ENCODE data around the gene ZBTB26.

- TF ChIP-seq CTCF (IDR thresholded peaks at IDR 0.05) (no peak), POLR2AphosphoS5 (IDR thresholded peaks at IDR 0.05) (no peak)
Measured at GRCh38 chr9:122936883-122937282, 5.6 kb upstream of the ZBTB26 start.

Measured in suprapubic skin (tissue), 3 donors.